Esophagus muscularis mucosa (tissue), 4 donors: Measurements from ENCODE around the gene USF2.

Experiments used
- CTCF ChIP-seq, 3 experiments: fragments of 200-600 bp in 2 of 3; fragments of 450-650 bp in 1 of 3; sonication (generic) in 2 of 3; IDR thresholded peaks; one replicate each; pipeline ENCODE4 v1.5.1; 2017 to 2019; ENCODE audit warnings: antibody characterized with exemption in 3 of 3, mild to moderate bottlenecking in 2 of 3, moderate library complexity in 1 of 3
- EP300 ChIP-seq: sonication (generic); formaldehyde crosslinking; IDR thresholded peaks from one replicate; pipeline ENCODE4 v1.6.1; 2017; ENCODE audit warnings: antibody characterized with exemption
- POLR2A ChIP-seq: fragments of 450-650 bp; IDR thresholded peaks from one replicate; pipeline ENCODE4 v1.6.1; 2017; ENCODE audit warnings: antibody characterized with exemption, moderate library complexity, mild to moderate bottlenecking, low read depth
- POLR2AphosphoS5 ChIP-seq, 2 donors: sonication (generic); formaldehyde crosslinking; IDR thresholded peaks; one replicate each; pipeline ENCODE4 v1.6.1; 2017; ENCODE audit warnings: antibody characterized with exemption in 2 of 2

GRCh38 chr19:35266520-35267352, 2.0 kb upstream of the USF2 start:
- no peak for TF ChIP-seq CTCF (IDR thresholded peaks at IDR 0.05)
- TF ChIP-seq POLR2A = no peak
- TF ChIP-seq EP300 = no peak
- no peak for TF ChIP-seq POLR2AphosphoS5 (IDR thresholded peaks at IDR 0.05)
